SK-N-MC (cell line): ENCODE results near the gene PLEKHG4B.

Source experiments
- DNase-seq: peaks from one replicate; pipeline ENCODE4 v3.0.0-alpha.2; 2011; ENCODE audit warnings: low read depth, low spot score
- H3K27ac ChIP-seq: fragments of 200-600 bp; sonication (generic); 2 replicates; pipeline ENCODE4 v1.5.1; 2016; ENCODE audit warnings: mixed run types
- H3K36me3 ChIP-seq: fragments of 200-600 bp; sonication (generic); 2 replicates; pipeline ENCODE4 v1.6.1; 2017; ENCODE audit warnings: antibody characterized with exemption, low read length, mixed read lengths; ENCODE audit not compliant: insufficient read depth
- H3K4me3 ChIP-seq: fragments of 200-600 bp; sonication (generic); 2 replicates; pipeline ENCODE4 v1.5.1; 2016
- H3K9ac ChIP-seq: fragments of 200-600 bp; sonication (generic); 2 replicates; pipeline ENCODE4 v1.8.0; 2017; ENCODE audit warnings: mixed run types, mixed read lengths; ENCODE audit not compliant: insufficient read length
- H3K9me3 ChIP-seq: fragments of 200-600 bp; sonication (generic); 2 replicates; pipeline ENCODE4 v1.6.1; 2017; ENCODE audit warnings: low read depth, mild to moderate bottlenecking, antibody characterized with exemption, low read length, moderate library complexity, mixed read lengths
- EZH2 ChIP-seq: fragments of 200-600 bp; sonication (generic); IDR thresholded peaks from one replicate; pipeline ENCODE4 v1.6.1; 2017; ENCODE audit warnings: antibody characterized with exemption
- FOXP2 ChIP-seq: optimal IDR thresholded peaks from 2 replicates; pipeline ENCODE3; 2011; ENCODE audit warnings: mild to moderate bottlenecking, moderate library complexity; ENCODE audit not compliant: insufficient read depth; ENCODE audit errors: extremely low read length, control extremely low read depth
- POLR2AphosphoS5 ChIP-seq: IDR thresholded peaks from 2 replicates; pipeline ENCODE4 v1.6.1; 2012; ENCODE audit warnings: mild to moderate bottlenecking, low read depth, low read length, borderline replicate concordance

Gene PLEKHG4B

GRCh38 chr5:141211-141610, 49.2 kb downstream of the PLEKHG4B start:
- H3K27ac ChIP-seq: no peak overlapping the region
- no peaks in the 10 kb centered on the region for H3K9me3 ChIP-seq
- H3K36me3 ChIP-seq: no peaks in the 10 kb centered on the region
- TF ChIP-seq EZH2 (no peak), FOXP2 (no peak), POLR2AphosphoS5 (no peak)
- no peak for DNase-seq
- H3K4me3 ChIP-seq: no peak overlapping the region
- no peak overlapping the region for H3K9ac ChIP-seq

DNA sequence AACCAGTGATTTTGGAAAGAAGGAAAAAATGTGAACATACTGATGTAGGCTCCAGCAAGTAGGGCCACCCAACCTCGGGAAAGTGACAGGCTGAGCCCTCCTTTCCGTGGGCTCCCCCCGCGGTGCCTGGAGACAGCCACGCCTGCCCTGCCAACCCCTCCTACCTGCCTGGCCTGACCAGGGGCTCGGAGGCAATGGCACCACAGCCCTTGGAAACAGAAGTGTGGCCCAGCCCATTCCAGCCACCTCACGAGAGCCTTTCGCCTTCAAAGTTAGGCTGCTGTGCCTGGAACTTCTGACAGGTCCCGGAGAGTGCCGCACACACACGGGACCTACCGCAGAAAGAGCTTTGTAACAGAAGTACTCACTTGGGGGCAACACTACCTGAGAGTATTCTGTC, 49.8 kb downstream of the PLEKHG4B start:
- Histone ChIP-seq H3K36me3 (no peaks in the 10 kb centered on the region), H3K4me3 (no peak overlapping the region), H3K27ac (no peak overlapping the region), H3K9ac (no peak overlapping the region), H3K9me3 (no peaks in the 10 kb centered on the region)
- no peak for DNase-seq
- TF ChIP-seq EZH2 (no peak), FOXP2 (no peak), POLR2AphosphoS5 (no peak)

GRCh38 chr5:142246-142810, 50.4 kb downstream of the PLEKHG4B start:
- Histone ChIP-seq H3K27ac (no peak overlapping the region), H3K9ac (no peak overlapping the region), H3K4me3 (no peak overlapping the region), H3K36me3 (no peaks in the 10 kb centered on the region), H3K9me3 (no peaks in the 10 kb centered on the region)
- TF ChIP-seq FOXP2 (no peak), EZH2 (no peak), POLR2AphosphoS5 (no peak)
- DNase-seq: no peak

- Histone ChIP-seq H3K4me3 (no peak overlapping the region), H3K9ac (no peak overlapping the region), H3K9me3 (0 out of 2 replicates have a peak, but pooled peaks cover 5% of the 10 kb centered on the region), H3K27ac (no peak overlapping the region), H3K36me3 (no peaks in the 10 kb centered on the region)
- DNase-seq: no peak
- TF ChIP-seq POLR2AphosphoS5: no peak
- TF ChIP-seq FOXP2: no peak
- TF ChIP-seq EZH2: no peak
Observed at GRCh38 chr5:143041-143440, 51.1 kb downstream of the PLEKHG4B start.

DNA sequence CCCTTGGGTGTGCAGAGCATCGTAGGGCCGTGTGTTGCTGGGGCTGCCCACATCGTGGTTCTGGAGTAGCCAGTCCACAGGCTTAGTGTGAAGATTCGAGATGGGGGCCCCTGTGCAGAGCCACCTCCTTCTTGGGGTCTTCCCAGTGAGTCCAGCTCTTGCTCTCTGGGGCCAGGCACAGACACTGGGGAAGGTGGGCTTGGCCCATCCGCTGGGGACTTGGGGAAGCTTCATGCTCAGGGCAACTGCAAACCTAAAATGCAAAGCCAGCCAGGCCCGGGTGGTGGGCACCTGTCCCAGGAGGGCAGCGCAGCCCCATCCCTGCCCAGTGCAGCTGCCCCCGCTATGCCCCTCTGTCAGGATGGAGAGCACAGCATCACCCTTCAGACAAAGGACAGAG, 53.0 kb downstream of the PLEKHG4B start:
- TF ChIP-seq POLR2AphosphoS5 (no peak), FOXP2 (no peak), EZH2 (no peak)
- Histone ChIP-seq H3K4me3 (no peak overlapping the region), H3K9me3 (0 out of 2 replicates have a peak, but pooled peaks cover 6% of the 10 kb centered on the region), H3K9ac (no peak overlapping the region), H3K27ac (no peak overlapping the region), H3K36me3 (no peaks in the 10 kb centered on the region)
- DNase-seq: no peak

- Histone ChIP-seq H3K9me3 (0 out of 2 replicates have a peak, but pooled peaks cover 6% of the 10 kb centered on the region), H3K9ac (no peak overlapping the region), H3K27ac (no peak overlapping the region), H3K4me3 (no peak overlapping the region), H3K36me3 (no peaks in the 10 kb centered on the region)
- TF ChIP-seq POLR2AphosphoS5 (no peak), EZH2 (no peak), FOXP2 (no peak)
- no peak for DNase-seq
Observed at GRCh38 chr5:145585-146323, 53.8 kb downstream of the PLEKHG4B start.

DNA sequence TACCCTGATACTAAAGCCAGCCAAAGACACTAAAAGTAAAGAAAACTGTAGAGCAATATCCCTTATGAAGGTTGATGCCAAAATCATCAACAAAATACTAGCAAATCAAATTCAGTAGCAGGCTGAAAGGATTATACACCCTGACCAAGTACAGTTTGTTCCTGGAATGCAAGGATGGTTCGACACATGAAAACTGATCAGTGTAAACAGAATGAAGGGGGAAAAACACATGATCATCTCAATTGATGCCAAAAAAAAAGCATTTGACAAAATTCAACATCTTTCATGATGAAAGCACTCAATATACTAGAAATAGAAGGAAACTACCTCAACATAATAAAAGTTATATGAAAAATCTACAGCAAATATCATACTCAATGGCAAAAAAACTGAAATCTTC, 55.8 kb downstream of the PLEKHG4B start:
- no peak overlapping the region for H3K4me3 ChIP-seq
- no peaks in the 10 kb centered on the region for H3K36me3 ChIP-seq
- H3K9me3 ChIP-seq: 0 out of 2 replicates have a peak, but pooled peaks cover 6% of the 10 kb centered on the region
- no peak overlapping the region for H3K9ac ChIP-seq
- TF ChIP-seq EZH2 (no peak), FOXP2 (no peak), POLR2AphosphoS5 (no peak)
- H3K27ac ChIP-seq: no peak overlapping the region
- DNase-seq: no peak

- 0 out of 2 replicates have a peak, but pooled peaks cover 6% of the 10 kb centered on the region for H3K9me3 ChIP-seq
- TF ChIP-seq EZH2 (no peak), POLR2AphosphoS5 (no peak), FOXP2 (no peak)
- no peak for DNase-seq
- H3K27ac ChIP-seq: no peak overlapping the region
- H3K9ac ChIP-seq: no peak overlapping the region
- no peak overlapping the region for H3K4me3 ChIP-seq
- H3K36me3 ChIP-seq: no peaks in the 10 kb centered on the region
Observed at GRCh38 chr5:149745-150485, 57.9 kb downstream of the PLEKHG4B start.
